ENCODE measurements around the gene ERG28. TPM values are rescaled to one million over a fixed set of nuclear protein-coding genes. Genes with fewer than 3 reads are reported as not detected.

ERG28 gene
- total RNA-seq, 2 experiments from 2014 or later: 13.4 to 14.9 TPM

- ATAC-seq: no peak
- peaks cover 23% of the 10 kb centered on the region for H3K36me3 Mint-ChIP-seq (ENCODE audit: low read depth)
These were observed 14.7 kb upstream of the ERG28 start for GRCh38 chr14:75675265-75675960.

GRCh38 chr14:75673345-75674035, 12.8 kb upstream of the ERG28 start:
- H3K36me3 Mint-ChIP-seq (ENCODE audit: low read depth): peaks cover 34% of the 10 kb centered on the region
- no peaks in the 10 kb centered on the region for H3K27me3 Mint-ChIP-seq
- POLR2A ChIA-PET: interaction anchor here (0.6 to 1.3 kb wide), 2 partner anchors 12 to 139 kb away, joined by 3 to 4 read pairs; partner anchors contain the start of genes ERG28 and TTLL5
- DNase-seq (no peak), ATAC-seq (peak; percentile 87)
- H3K27ac Mint-ChIP-seq: peak overlapping the region; percentile 71
- CTCF ChIA-PET: interaction anchor here (1.3 to 2.4 kb wide), 4 partner anchors 19 to 112 kb away, joined by 3 to 9 read pairs (median 4); no protein-coding TSS in a partner anchor
- H3K4me3 Mint-ChIP-seq: no peak overlapping the region
- intact Hi-C loops (cut with micrococcal nuclease): no loop called here
- peaks cover 4% of the 10 kb centered on the region for H3K9me3 Mint-ChIP-seq
- peaks cover 19% of the 10 kb centered on the region for H3K4me1 Mint-ChIP-seq (ENCODE audit: low read depth)
- no peak for TF ChIP-seq CTCF (IDR thresholded peaks at IDR 0.05)

More at GRCh38 chr14:75675265-75675960, 14.7 kb upstream of the ERG28 start:
- intact Hi-C loops (cut with micrococcal nuclease): no loop called here
- no peak for DNase-seq
- ChIA-PET POLR2A (no interaction called here), CTCF (interaction anchor here (1.1 to 1.9 kb wide), 4 partner anchors 9 to 114 kb away, joined by 3 to 9 read pairs (median 4); no protein-coding TSS in a partner anchor)
- Mint-ChIP-seq H3K4me3 (no peak overlapping the region), H3K9me3 (peaks cover 4% of the 10 kb centered on the region), H3K27me3 (no peaks in the 10 kb centered on the region), H3K4me1 (ENCODE audit: low read depth) (peaks cover 17% of the 10 kb centered on the region), H3K27ac (no peak overlapping the region)
- TF ChIP-seq CTCF (IDR thresholded peaks at IDR 0.05): no peak

- no peaks in the 10 kb centered on the region for H3K27me3 Mint-ChIP-seq
- DNase-seq: no peak
- CTCF ChIA-PET: interaction anchor here (1.3 to 2.4 kb wide), 5 partner anchors 18 to 112 kb away, joined by 3 to 9 read pairs (median 4); no protein-coding TSS in a partner anchor
- peaks cover 34% of the 10 kb centered on the region for H3K36me3 Mint-ChIP-seq (ENCODE audit: low read depth)
- TF ChIP-seq CTCF (IDR thresholded peaks at IDR 0.05): no peak
- no peak overlapping the region for H3K4me3 Mint-ChIP-seq
- no peak for ATAC-seq
- H3K4me1 Mint-ChIP-seq (ENCODE audit: low read depth): peaks cover 19% of the 10 kb centered on the region
- H3K9me3 Mint-ChIP-seq: peaks cover 4% of the 10 kb centered on the region
- no peak overlapping the region for H3K27ac Mint-ChIP-seq
- POLR2A ChIA-PET: interaction anchor here (0.6 to 1.3 kb wide), 2 partner anchors 12 to 138 kb away, joined by 3 to 4 read pairs; partner anchors contain the start of genes ERG28 and TTLL5
- intact Hi-C loops (cut with micrococcal nuclease): no loop called here
These were observed 12.0 kb upstream of the ERG28 start for GRCh38 chr14:75672605-75673192.

GRCh38 chr14:75667099-75667765, 6.6 kb upstream of the ERG28 start:
- intact Hi-C loops (cut with micrococcal nuclease): no loop called here
- DNase-seq: no peak
- peaks cover 31% of the 10 kb centered on the region for H3K36me3 Mint-ChIP-seq (ENCODE audit: low read depth)
- no peak overlapping the region for H3K4me3 Mint-ChIP-seq
- TF ChIP-seq CTCF (IDR thresholded peaks at IDR 0.05): no peak
- no peaks in the 10 kb centered on the region for H3K27me3 Mint-ChIP-seq
- no peaks in the 10 kb centered on the region for H3K9me3 Mint-ChIP-seq
- no peak for ATAC-seq
- ChIA-PET POLR2A (interaction anchor here (1.6 kb wide), 1 partner anchor 11 kb away, joined by 4 read pairs; no protein-coding TSS in a partner anchor), CTCF (interaction anchor here (0.7 to 1.0 kb wide), 2 partner anchors 13 to 90 kb away, joined by 3 read pairs; no protein-coding TSS in a partner anchor)
- H3K4me1 Mint-ChIP-seq (ENCODE audit: low read depth): peaks cover 6% of the 10 kb centered on the region
- H3K27ac Mint-ChIP-seq: no peak overlapping the region

All from activated CD8-positive, alpha-beta T cell treated with anti-CD3 and anti-CD28 coated beads for 36 hours (primary cell).